ENCODE data around the gene GRID2IP. TPM values are rescaled to one million over a fixed set of nuclear protein-coding genes. Genes with fewer than 3 reads are reported as not detected.

GRID2IP gene
- total and polyA plus RNA-seq, 2 of the 13 experiments (the other 11 are each of a cell fraction or from before 2014, with no cell fraction given), result 0.03 TPM; not detected in 1

GRCh38 chr7:6447581-6448199 lies 103.6 kb downstream of the GRID2IP start, which contains the start of gene DAGLB (continued):
- TF ChIP-seq ZBTB10 (CRISPR knock-in tag; IDR thresholded peaks at IDR 0.05; ENCODE audit: borderline replicate concordance) (0 out of 2 replicates have a peak, but pooled peaks have one; percentile 41), ZNF75D (CRISPR knock-in tag; IDR thresholded peaks at IDR 0.05; ENCODE audit: borderline replicate concordance) (0 out of 2 replicates have a peak, but pooled peaks have one; percentile 79), BORCS8-MEF2B (CRISPR knock-in tag; IDR thresholded peaks at IDR 0.05) (peak; percentile 29; the same call in 1 of the 2 replicates), TEF (CRISPR knock-in tag; IDR thresholded peaks at IDR 0.05) (0 out of 2 replicates have a peak, but pooled peaks have one; percentile 68), HNF1A (IDR thresholded peaks at IDR 0.05; ENCODE audit: low read depth) (no peak), HNF1A (CRISPR knock-in tag; IDR thresholded peaks at IDR 0.05; ENCODE audit: borderline replicate concordance) (peak; percentile 35; the same call in 1 of the 2 replicates), TMF1 (CRISPR knock-in tag; IDR thresholded peaks at IDR 0.05; ENCODE audit: low read depth) (peak; percentile 44; the same call in 1 of the 2 replicates), ZNF441 (CRISPR knock-in tag; IDR thresholded peaks at IDR 0.05; ENCODE audit: borderline replicate concordance) (0 out of 2 replicates have a peak, but pooled peaks have one; percentile 51), ELF3 (CRISPR knock-in tag; IDR thresholded peaks at IDR 0.05) (no peak), LRRFIP1 (CRISPR knock-in tag; conservative IDR thresholded peaks at IDR 0.05) (no peak), GTF3A (CRISPR knock-in tag; conservative IDR thresholded peaks at IDR 0.05) (0 out of 2 replicates have a peak, but pooled peaks have one; percentile 80), ZNF256 (CRISPR knock-in tag; conservative IDR thresholded peaks at IDR 0.05) (0 out of 2 replicates have a peak, but pooled peaks have one; percentile 85), DRAP1 (CRISPR knock-in tag; IDR thresholded peaks at IDR 0.05) (0 out of 2 replicates have a peak, but pooled peaks have one; percentile 46), TARDBP (CRISPR knock-in tag; IDR thresholded peaks at IDR 0.05) (peak; percentile 22; the same call in 1 of the 2 replicates), ISL2 (CRISPR knock-in tag; IDR thresholded peaks at IDR 0.05) (no peak), ZNF207 (IDR thresholded peaks at IDR 0.05; ENCODE audit: borderline replicate concordance) (no peak), ATF7-NPFF (CRISPR knock-in tag; IDR thresholded peaks at IDR 0.05; ENCODE audit: low read depth) (0 out of 2 replicates have a peak, but pooled peaks have one; percentile 54)
